ENCODE results near the gene KRTAP10-3.

KRTAP10-3 gene

DNA sequence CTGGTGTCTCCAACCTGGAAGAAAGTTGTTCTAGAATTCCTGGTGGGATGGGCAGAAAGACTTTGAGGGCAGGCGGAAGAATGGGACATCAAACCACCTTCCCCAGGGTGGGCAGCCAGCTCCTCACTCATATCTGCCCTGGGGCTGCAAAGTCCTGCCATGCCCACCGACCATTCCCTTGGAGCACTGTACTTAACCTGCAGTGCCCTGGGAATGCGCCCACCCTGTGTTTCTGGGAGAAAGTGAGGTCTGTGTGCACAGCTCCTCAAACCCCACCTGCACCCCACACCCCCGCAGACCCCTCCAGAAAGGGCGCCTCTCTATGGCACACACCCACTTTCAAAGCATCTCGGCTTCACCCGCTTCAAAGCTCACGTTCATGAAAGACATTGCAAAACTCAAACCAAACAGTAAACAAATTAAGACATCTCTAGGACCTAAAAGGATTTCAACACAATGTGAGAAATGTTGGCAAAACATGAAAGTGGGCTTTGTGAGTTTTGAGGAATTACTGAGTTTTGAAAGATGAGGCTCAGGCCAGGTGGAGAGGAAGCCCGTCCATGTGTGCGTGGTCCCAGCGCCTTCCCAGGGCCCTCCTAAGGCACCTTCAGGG, 43.7 kb downstream of the KRTAP10-3 start:
- no peak for DNase-seq

DNA sequence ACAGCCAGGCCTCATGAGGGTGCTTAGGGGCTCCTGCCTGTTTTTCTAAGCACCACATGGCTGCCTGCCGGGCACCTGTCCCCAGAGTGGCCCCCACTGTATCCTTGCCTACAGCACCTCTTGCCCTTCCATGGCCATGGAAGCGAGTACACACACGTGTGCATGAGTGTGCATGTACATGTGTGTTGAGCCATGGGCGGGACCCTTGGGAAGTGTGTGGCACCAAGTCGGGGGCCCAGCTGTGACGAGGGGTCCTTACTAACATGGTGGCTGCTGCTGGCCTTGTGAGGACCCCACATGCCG, 44.4 kb downstream of the KRTAP10-3 start:
- DNase-seq: no peak

DNA sequence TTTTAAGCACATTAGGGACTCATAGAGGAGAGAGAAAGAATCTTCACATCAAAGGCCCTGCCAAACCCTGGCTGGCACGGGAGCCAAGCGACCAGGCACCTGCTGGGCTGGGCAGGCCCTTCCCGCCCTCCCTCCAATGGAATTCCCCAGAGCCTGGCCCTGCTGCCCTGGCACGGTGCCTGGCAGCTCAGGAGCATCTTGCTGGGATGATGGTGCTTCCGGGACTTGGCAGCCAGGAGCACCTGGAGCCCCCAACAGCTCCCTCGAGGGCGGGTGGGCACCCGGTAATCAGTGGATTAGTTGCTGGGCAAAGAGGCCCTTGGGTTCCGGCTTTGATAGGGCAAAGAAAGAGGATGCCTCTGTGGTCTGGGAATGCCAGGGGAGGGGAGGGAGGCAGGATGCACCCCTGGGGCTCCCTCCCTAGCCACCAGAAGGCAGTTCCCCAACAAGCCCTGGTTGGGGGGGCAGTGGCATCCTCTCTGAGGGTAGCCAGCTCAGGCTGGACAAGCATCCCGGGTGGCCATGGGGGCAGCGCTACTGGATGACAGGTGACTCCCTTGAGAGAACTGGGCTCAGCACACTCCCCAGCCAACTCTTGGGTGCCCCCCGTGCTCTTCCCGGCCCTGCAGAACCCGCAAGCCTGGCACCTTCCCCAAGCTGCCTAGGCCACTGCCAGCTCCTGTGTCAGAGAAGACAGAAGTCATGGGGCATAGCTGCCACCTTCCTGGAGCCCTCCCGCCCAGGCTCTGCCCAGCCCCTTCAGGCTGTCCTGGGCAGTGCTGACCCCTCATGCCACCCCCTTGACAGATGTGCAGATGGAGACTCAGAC, 45.0 kb downstream of the KRTAP10-3 start:
- no peak for DNase-seq

DNA sequence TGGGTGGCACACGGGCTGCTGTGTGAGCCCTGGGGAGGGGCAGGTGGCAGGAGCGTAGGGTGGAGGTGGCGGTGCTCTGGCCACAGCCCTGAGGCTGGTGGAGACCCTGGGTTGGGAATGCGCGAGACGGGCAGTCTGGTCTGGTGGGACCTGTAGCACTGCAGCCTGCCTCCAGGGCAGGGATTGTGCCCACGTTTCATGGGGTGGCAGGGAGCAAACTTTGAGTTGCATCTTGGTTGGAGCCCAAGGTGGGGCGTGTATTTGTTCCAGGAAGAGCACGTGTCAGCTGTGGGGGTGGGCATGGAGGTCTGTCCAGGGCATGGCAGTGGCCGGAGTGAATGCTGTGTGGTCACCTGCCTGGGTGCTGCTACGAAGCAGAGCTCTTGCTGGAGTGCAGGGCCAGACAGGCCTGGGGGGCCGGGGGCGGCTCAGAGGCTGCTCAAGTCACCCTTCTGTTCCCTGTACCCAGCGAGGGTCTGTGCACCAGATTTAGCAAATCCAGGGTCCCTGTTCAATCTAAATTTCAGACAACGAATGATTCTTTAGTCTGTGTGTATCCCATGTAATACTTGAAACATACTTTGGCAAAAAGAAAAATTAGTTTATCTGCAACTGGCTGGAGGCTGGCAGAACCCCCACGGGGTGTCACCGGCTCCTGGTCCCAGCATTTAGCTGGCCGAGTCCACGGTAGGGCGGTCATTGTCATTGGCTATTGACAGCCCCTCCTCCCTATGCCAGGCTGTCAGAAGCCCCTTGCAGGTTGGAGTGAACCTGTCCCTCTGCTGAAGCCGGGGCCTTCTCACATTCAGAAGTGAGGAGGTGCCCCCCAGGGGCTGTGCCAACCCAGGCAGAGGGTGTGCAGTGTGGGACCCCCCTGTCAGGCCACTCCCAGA, 45.9 kb downstream of the KRTAP10-3 start:
- DNase-seq: no peak

GRCh38 chr21:44511938-44512275, 46.7 kb downstream of the KRTAP10-3 start:
- no peak for DNase-seq

GRCh38 chr21:44511219-44511937, 47.2 kb downstream of the KRTAP10-3 start:
- DNase-seq: no peak

- DNase-seq: peak; percentile 61
Observed at GRCh38 chr21:44510508-44511218, 47.9 kb downstream of the KRTAP10-3 start.

DNA sequence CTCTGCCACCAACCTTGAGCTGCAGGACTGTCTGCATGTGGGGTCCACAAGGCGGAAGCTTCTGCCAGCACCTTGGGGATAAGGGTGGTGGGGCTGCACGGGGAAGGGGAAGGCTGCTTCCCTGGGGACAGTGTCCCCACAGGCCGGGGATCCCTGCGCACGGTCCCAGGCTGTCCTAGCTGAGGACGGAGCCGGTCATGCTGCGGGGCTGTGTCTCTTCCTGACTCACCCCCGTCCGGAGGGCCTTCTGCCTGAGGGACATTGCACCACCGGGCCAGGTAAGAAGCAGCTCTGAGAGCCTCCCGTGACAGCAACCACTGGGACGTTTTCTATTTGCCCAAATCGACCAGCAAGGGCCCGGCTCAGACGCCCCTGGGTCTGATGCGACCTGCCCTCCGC, 48.5 kb downstream of the KRTAP10-3 start:
- no peak for DNase-seq

DNA sequence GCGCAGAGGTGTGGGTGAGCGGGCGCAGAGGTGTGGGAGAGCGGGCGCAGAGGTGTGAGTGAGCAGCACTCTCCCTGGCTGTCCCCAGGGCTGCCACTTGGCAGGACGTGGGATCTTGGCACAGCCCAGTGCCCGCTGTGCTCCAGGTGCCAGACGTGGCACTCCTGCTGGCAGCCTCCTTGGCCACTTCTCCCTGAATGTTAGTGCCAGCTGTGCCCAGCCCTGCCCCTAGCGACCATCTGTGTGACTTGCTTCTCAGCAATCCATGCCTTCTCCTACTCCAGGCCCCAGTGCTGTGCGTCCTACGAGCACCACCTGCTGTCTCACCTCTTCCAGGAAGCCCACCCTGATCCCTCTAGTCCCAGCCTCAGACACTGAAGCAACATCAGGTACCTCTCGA, 49.1 kb downstream of the KRTAP10-3 start:
- DNase-seq: no peak

GRCh38 chr21:44508711-44509445, 49.7 kb downstream of the KRTAP10-3 start:
- no peak for DNase-seq

- no peak for DNase-seq
Observed at GRCh38 chr21:44508426-44508710, 50.2 kb downstream of the KRTAP10-3 start.
